ENCODE results near the gene ADGRE2.

- TF ChIP-seq CTCF (tag by site-specific recombination; IDR thresholded peaks at IDR 0.05): no peak
- no peak for TF ChIP-seq GLIS2 (tag by site-specific recombination; IDR thresholded peaks at IDR 0.05)
- no peak for TF ChIP-seq ZNF473 (tag by site-specific recombination; IDR thresholded peaks at IDR 0.05)
- no peak for TF ChIP-seq ZNF510 (tag by site-specific recombination; IDR thresholded peaks at IDR 0.05; ENCODE audit: insufficient replicate concordance)
- no peak for TF ChIP-seq REST (tag by site-specific recombination; IDR thresholded peaks at IDR 0.05)
- TF ChIP-seq FEZF1 (tag by site-specific recombination; IDR thresholded peaks at IDR 0.05): no peak
- TF ChIP-seq PRDM6 (tag by site-specific recombination; IDR thresholded peaks at IDR 0.05): no peak
Measured at GRCh38 chr19:14821937-14822336, 43.6 kb upstream of the ADGRE2 start.

Data from HEK293 (cell line).